ENCODE results near the gene TRIM29. TPM values are rescaled to one million over a fixed set of nuclear protein-coding genes. Genes with fewer than 3 reads are reported as not detected.

The TRIM29 gene
- total RNA-seq, 1 donor from 2014 or later = 1.1 TPM

- no peak overlapping the region for H3K4me2 ChIP-seq (ENCODE audit: low read length)
- no peak for TF ChIP-seq CTCF (IDR thresholded peaks at IDR 0.05; ENCODE audit: insufficient read depth, low read depth, low read length)
- FAIRE-seq (no peak), DNase-seq (ENCODE audit: low read depth) (no peak)
- H3K4me3 ChIP-seq (ENCODE audit: insufficient read depth, low read depth, low read length) = no peak overlapping the region
- H3K9ac ChIP-seq (ENCODE audit: low read length) = no peak overlapping the region
- no peaks in the 10 kb centered on the region for H3K36me3 ChIP-seq (ENCODE audit: insufficient read depth, low read length)
- Mint-ChIP-seq H3K9me3 (ENCODE audit: unreplicated experiment) (no peaks in the 10 kb centered on the region), H3K36me3 (ENCODE audit: low read depth, unreplicated experiment) (no peaks in the 10 kb centered on the region), H3K4me1 (ENCODE audit: low read depth, unreplicated experiment) (peaks cover 22% of the 10 kb centered on the region), H3K4me3 (ENCODE audit: unreplicated experiment) (no peak overlapping the region), H3K27ac (ENCODE audit: unreplicated experiment) (no peak overlapping the region), H3K27me3 (ENCODE audit: low read depth, unreplicated experiment) (peaks cover 25% of the 10 kb centered on the region)
- H3K9me3 ChIP-seq (ENCODE audit: insufficient read depth, low read depth, low read length) = no peaks in the 10 kb centered on the region
- no peaks in the 10 kb centered on the region for H3K79me2 ChIP-seq (ENCODE audit: insufficient read depth, low read length)
- H4K20me1 ChIP-seq (ENCODE audit: insufficient read depth, low read length) = no peaks in the 10 kb centered on the region
- no peak overlapping the region for H2AFZ ChIP-seq (ENCODE audit: low read depth, low read length)
- peaks cover 2% of the 10 kb centered on the region for H3K27me3 ChIP-seq (ENCODE audit: insufficient read depth, low read length)
- no peak overlapping the region for H3K27ac ChIP-seq (ENCODE audit: low read depth, low read length)
- peaks cover 7% of the 10 kb centered on the region for H3K4me1 ChIP-seq (ENCODE audit: insufficient read depth, low read length)
Observed at GRCh38 chr11:120065176-120065575, 72.7 kb downstream of the TRIM29 start.

- Histone ChIP-seq H3K9me3 (ENCODE audit: insufficient read depth, low read depth, low read length) (no peaks in the 10 kb centered on the region), H3K4me1 (ENCODE audit: insufficient read depth, low read length) (peaks cover 7% of the 10 kb centered on the region), H3K27ac (ENCODE audit: low read depth, low read length) (no peak overlapping the region), H3K79me2 (ENCODE audit: insufficient read depth, low read length) (no peaks in the 10 kb centered on the region), H3K27me3 (ENCODE audit: insufficient read depth, low read length) (peaks cover 4% of the 10 kb centered on the region), H2AFZ (ENCODE audit: low read depth, low read length) (no peak overlapping the region), H3K9ac (ENCODE audit: low read length) (no peak overlapping the region), H3K36me3 (ENCODE audit: insufficient read depth, low read length) (no peaks in the 10 kb centered on the region), H3K4me3 (ENCODE audit: insufficient read depth, low read depth, low read length) (no peak overlapping the region), H3K4me2 (ENCODE audit: low read length) (no peak overlapping the region), H4K20me1 (ENCODE audit: insufficient read depth, low read length) (no peaks in the 10 kb centered on the region)
- Mint-ChIP-seq H3K4me1 (ENCODE audit: low read depth, unreplicated experiment) (peaks cover 22% of the 10 kb centered on the region), H3K36me3 (ENCODE audit: low read depth, unreplicated experiment) (no peaks in the 10 kb centered on the region), H3K9me3 (ENCODE audit: unreplicated experiment) (no peaks in the 10 kb centered on the region), H3K27ac (ENCODE audit: unreplicated experiment) (no peak overlapping the region), H3K27me3 (ENCODE audit: low read depth, unreplicated experiment) (peaks cover 25% of the 10 kb centered on the region), H3K4me3 (ENCODE audit: unreplicated experiment) (no peak overlapping the region)
- FAIRE-seq = no peak
- TF ChIP-seq EZH2 (IDR thresholded peaks at IDR 0.05; ENCODE audit: insufficient read depth, low read length) (no peak), CTCF (IDR thresholded peaks at IDR 0.05; ENCODE audit: insufficient read depth, low read depth, low read length) (no peak)
- DNase-seq (ENCODE audit: low read depth) = no peak
Observed at GRCh38 chr11:120064341-120064740, 73.6 kb downstream of the TRIM29 start.

DNA sequence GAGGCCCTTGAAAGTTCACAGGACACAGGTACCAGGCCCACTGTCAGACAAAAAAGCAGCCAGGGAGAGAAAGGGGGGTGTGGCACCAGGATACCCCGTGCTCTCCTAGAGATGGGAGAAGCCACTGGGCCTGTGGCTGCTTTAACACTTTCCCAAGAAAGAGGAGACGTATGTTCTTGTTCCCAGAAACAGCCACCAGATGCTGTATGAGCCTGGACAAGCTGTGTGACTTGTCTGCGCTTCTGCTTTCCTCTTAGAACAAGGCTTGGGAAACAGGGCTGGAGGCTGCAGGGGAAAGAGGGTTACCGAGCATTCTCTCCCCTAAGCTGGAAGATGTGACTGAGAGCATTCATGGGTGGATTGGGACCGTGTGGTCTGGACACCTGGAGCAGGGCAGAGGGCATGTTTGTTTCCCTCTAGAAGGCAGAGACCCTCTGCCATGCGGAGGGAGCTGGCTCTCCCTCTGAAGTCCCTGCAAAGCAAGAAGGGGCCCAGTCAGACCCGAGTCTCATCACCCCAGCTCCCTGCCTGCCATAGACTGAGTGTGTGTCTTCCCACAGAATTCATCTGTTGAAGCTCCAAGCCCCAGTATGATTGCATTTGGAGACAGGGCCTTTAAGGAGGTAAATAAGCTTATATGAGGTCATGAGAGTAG lies 74.1 kb downstream of the TRIM29 start:
- TF ChIP-seq CTCF (IDR thresholded peaks at IDR 0.05; ENCODE audit: insufficient read depth, low read depth, low read length) = no peak
- no peak for TF ChIP-seq EZH2 (IDR thresholded peaks at IDR 0.05; ENCODE audit: insufficient read depth, low read length)
- Histone ChIP-seq H3K27ac (ENCODE audit: low read depth, low read length) (no peak overlapping the region), H3K9ac (ENCODE audit: low read length) (no peak overlapping the region), H2AFZ (ENCODE audit: low read depth, low read length) (no peak overlapping the region), H3K27me3 (ENCODE audit: insufficient read depth, low read length) (peaks cover 4% of the 10 kb centered on the region), H3K4me2 (ENCODE audit: low read length) (no peak overlapping the region), H4K20me1 (ENCODE audit: insufficient read depth, low read length) (no peaks in the 10 kb centered on the region), H3K79me2 (ENCODE audit: insufficient read depth, low read length) (no peaks in the 10 kb centered on the region), H3K36me3 (ENCODE audit: insufficient read depth, low read length) (no peaks in the 10 kb centered on the region), H3K9me3 (ENCODE audit: insufficient read depth, low read depth, low read length) (no peaks in the 10 kb centered on the region), H3K4me3 (ENCODE audit: insufficient read depth, low read depth, low read length) (no peak overlapping the region), H3K4me1 (ENCODE audit: insufficient read depth, low read length) (peaks cover 7% of the 10 kb centered on the region)
- no peak for DNase-seq (ENCODE audit: low read depth)
- peaks cover 25% of the 10 kb centered on the region for H3K27me3 Mint-ChIP-seq (ENCODE audit: low read depth, unreplicated experiment)
- no peaks in the 10 kb centered on the region for H3K9me3 Mint-ChIP-seq (ENCODE audit: unreplicated experiment)
- no peak overlapping the region for H3K27ac Mint-ChIP-seq (ENCODE audit: unreplicated experiment)
- no peaks in the 10 kb centered on the region for H3K36me3 Mint-ChIP-seq (ENCODE audit: low read depth, unreplicated experiment)
- no peak overlapping the region for H3K4me3 Mint-ChIP-seq (ENCODE audit: unreplicated experiment)
- no peak for FAIRE-seq
- H3K4me1 Mint-ChIP-seq (ENCODE audit: low read depth, unreplicated experiment) = peaks cover 22% of the 10 kb centered on the region
